ENCODE data around the gene SINHCAF.
"Not testable (repeated sequence)": the region's sequence is repeated elsewhere in the genome, so short reads cannot be mapped to it uniquely, and the experiment has no call there.

SINHCAF gene

DNA sequence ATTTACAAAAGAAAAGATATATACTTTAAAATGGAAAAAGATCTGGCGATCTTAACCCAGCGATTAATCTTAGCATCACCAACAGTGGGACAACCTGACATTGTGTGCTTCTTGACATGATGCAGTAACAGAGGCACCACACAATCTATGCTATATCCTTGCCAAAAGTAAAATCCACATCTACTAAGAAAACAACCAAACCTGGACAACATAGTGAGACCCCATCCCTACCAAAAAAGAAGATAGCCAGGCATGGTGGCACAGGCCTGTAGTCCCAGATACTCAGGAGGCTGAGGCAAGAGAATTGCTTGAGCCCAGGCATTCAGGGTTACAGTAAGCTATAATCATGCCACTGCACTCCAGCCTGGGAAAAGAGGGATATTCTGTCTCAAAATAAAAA, 50.5 kb downstream of the SINHCAF start:
- no peaks in the 10 kb centered on the region for H3K27me3 ChIP-seq (ENCODE audit: insufficient read depth, poor library complexity, severe bottlenecking)
- no peak for TF ChIP-seq SPI1 (IDR thresholded peaks at IDR 0.05; ENCODE audit: borderline replicate concordance, low read depth)
- no peak for TF ChIP-seq GABPA (IDR thresholded peaks at IDR 0.05; ENCODE audit: low read depth)
- TF ChIP-seq POLR2AphosphoS5 (IDR thresholded peaks at IDR 0.05; ENCODE audit: low read depth): no peak
- TF ChIP-seq, protein P1, sequence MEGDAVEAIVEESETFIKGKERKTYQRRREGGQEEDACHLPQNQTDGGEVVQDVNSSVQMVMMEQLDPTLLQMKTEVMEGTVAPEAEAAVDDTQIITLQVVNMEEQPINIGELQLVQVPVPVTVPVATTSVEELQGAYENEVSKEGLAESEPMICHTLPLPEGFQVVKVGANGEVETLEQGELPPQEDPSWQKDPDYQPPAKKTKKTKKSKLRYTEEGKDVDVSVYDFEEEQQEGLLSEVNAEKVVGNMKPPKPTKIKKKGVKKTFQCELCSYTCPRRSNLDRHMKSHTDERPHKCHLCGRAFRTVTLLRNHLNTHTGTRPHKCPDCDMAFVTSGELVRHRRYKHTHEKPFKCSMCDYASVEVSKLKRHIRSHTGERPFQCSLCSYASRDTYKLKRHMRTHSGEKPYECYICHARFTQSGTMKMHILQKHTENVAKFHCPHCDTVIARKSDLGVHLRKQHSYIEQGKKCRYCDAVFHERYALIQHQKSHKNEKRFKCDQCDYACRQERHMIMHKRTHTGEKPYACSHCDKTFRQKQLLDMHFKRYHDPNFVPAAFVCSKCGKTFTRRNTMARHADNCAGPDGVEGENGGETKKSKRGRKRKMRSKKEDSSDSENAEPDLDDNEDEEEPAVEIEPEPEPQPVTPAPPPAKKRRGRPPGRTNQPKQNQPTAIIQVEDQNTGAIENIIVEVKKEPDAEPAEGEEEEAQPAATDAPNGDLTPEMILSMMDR (IDR thresholded peaks at IDR 0.05; ENCODE audit: insufficient read depth, low read length): no peak
- TF ChIP-seq, protein P2, sequence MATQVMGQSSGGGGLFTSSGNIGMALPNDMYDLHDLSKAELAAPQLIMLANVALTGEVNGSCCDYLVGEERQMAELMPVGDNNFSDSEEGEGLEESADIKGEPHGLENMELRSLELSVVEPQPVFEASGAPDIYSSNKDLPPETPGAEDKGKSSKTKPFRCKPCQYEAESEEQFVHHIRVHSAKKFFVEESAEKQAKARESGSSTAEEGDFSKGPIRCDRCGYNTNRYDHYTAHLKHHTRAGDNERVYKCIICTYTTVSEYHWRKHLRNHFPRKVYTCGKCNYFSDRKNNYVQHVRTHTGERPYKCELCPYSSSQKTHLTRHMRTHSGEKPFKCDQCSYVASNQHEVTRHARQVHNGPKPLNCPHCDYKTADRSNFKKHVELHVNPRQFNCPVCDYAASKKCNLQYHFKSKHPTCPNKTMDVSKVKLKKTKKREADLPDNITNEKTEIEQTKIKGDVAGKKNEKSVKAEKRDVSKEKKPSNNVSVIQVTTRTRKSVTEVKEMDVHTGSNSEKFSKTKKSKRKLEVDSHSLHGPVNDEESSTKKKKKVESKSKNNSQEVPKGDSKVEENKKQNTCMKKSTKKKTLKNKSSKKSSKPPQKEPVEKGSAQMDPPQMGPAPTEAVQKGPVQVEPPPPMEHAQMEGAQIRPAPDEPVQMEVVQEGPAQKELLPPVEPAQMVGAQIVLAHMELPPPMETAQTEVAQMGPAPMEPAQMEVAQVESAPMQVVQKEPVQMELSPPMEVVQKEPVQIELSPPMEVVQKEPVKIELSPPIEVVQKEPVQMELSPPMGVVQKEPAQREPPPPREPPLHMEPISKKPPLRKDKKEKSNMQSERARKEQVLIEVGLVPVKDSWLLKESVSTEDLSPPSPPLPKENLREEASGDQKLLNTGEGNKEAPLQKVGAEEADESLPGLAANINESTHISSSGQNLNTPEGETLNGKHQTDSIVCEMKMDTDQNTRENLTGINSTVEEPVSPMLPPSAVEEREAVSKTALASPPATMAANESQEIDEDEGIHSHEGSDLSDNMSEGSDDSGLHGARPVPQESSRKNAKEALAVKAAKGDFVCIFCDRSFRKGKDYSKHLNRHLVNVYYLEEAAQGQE (IDR thresholded peaks at IDR 0.05; ENCODE audit: insufficient replicate concordance, low read depth): no peak

DNA sequence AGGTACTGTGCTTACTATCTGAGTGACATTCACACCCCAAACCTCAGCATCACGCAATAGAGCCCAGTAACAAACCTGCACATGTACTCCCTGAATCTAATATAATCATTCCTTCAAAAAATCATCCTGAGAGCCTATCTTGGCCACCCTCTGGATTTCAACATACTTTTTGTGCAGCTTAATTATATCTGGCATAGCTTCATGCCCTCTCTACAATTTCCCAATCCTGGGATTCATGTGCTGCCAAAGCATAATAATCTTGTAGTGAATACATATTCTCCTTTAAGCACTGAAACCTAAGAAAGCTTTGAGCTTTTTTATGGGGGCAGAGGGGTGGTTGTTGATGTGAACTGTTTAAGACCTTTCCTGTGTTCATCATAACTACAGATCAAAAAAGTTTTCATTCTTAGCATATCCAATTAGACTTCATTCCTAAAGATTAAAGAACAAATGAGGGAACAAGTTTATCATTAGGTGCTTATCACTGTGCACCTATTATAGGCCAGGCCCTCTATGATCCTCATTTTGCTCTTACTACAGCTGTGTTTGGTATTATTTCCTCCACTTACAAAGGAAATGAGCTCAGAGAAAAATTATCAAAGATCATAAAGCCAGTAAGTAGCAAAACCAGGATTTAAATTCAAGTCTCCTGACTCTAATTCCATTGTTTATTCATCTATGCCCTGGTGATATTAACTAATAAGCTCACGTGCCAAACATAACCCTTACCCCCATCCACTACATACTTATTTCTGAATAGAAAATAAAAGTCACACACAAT, 51.2 kb downstream of the SINHCAF start:
- no peak for DNase-seq (ENCODE audit: low read depth in 1 of 2, low spot score in 1 of 2)
- no peak for TF ChIP-seq SPI1 (IDR thresholded peaks at IDR 0.05; ENCODE audit: borderline replicate concordance, low read depth)
- TF ChIP-seq, protein P2 (IDR thresholded peaks at IDR 0.05; ENCODE audit: insufficient replicate concordance, low read depth): no peak
- TF ChIP-seq, protein P1 (IDR thresholded peaks at IDR 0.05; ENCODE audit: insufficient read depth, low read length): no peak
- TF ChIP-seq GABPA (IDR thresholded peaks at IDR 0.05; ENCODE audit: low read depth): no peak
- TF ChIP-seq POLR2AphosphoS5 (IDR thresholded peaks at IDR 0.05; ENCODE audit: low read depth): no peak
- Histone ChIP-seq H3K4me3 (replicated peaks; ENCODE audit: insufficient read depth, low read length) (no peak overlapping the region), H3K27ac (replicated peaks) (no peak overlapping the region), H3K27me3 (ENCODE audit: insufficient read depth, poor library complexity, severe bottlenecking) (no peaks in the 10 kb centered on the region)

More for the DNA sequence above, 50.5 kb downstream of the SINHCAF start:
- no peak for DNase-seq (ENCODE audit: low read depth in 1 of 2, low spot score in 1 of 2)
- Histone ChIP-seq H3K4me3 (replicated peaks; ENCODE audit: insufficient read depth, low read length) (no peak overlapping the region), H3K27ac (replicated peaks) (no peak overlapping the region)

DNA sequence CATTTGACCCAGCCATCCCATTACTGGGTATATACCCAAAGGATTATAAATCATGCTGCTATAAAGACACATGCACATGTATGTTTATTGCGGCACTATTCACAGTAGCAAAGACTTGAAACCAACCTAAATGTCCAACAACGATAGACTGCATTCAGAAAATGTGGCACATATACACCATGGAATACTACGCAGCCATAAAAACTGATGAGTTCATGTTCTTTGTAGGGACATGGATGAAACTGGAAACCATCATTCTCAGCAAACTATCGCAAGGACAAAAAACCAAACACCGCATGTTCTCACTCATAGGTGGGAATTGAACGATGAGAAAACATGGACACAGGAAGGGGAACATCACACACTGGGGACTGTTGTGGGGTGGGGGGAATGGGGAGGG, 52.2 kb downstream of the SINHCAF start:
- H3K4me3 ChIP-seq (replicated peaks; ENCODE audit: insufficient read depth, low read length); H3K27ac ChIP-seq (replicated peaks); DNase-seq (ENCODE audit: low read depth in 1 of 2, low spot score in 1 of 2); H3K27me3 ChIP-seq (ENCODE audit: insufficient read depth, poor library complexity, severe bottlenecking): not testable (repeated sequence)

DNA sequence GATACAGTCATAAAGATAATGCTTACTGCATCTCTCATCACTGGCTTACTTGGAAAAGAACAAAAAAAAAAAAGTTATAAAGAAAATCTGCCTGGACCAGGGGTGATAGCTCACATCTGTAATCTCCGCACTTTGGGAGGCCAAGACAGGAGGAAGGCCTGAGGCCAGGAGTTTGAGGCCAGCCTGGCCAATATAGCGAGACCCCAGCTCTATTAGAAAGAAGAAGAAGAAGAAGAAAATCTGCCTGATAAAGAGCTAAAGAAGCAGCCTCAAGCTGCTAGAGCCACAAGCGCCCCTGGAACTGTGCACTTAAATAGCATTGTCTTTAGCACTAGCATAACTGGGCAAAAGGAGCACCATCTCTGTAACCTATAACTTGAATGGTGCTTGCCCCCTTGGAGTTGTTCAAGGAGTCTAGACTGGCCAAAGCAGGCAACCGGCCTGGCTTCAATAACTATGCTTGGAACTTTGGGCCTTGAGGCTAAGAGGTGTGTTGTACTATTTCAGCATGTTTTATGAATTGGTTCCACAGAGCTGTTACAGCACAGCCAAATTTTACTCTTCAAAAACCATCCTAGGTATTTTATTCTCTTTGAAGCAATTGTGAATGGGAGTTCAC, 53.2 kb downstream of the SINHCAF start:
- Histone ChIP-seq H3K27ac (replicated peaks) (no peak overlapping the region), H3K27me3 (ENCODE audit: insufficient read depth, poor library complexity, severe bottlenecking) (no peaks in the 10 kb centered on the region), H3K4me3 (replicated peaks; ENCODE audit: insufficient read depth, low read length) (no peak overlapping the region)
- TF ChIP-seq, protein P2 (IDR thresholded peaks at IDR 0.05; ENCODE audit: insufficient replicate concordance, low read depth): no peak
- TF ChIP-seq, protein P1 (IDR thresholded peaks at IDR 0.05; ENCODE audit: insufficient read depth, low read length): no peak
- TF ChIP-seq POLR2AphosphoS5 (IDR thresholded peaks at IDR 0.05; ENCODE audit: low read depth): no peak
- DNase-seq (ENCODE audit: low read depth in 1 of 2, low spot score in 1 of 2): no peak
